Colonic mucosa (tissue), 4 donors: Measurements from ENCODE around the gene DTX3L. TPM values are rescaled to one million over a fixed set of nuclear protein-coding genes. Genes with fewer than 3 reads are reported as not detected.

Experiments
- DNase-seq: peaks from one replicate; pipeline ENCODE4 v3.0.0-alpha.2; 2020
- H3K27ac ChIP-seq: fragments of 200-600 bp; one replicate; pipeline ENCODE4 v1.8.0; 2021
- H3K27me3 ChIP-seq: fragments of 200-600 bp; one replicate; pipeline ENCODE4 v1.8.0; 2021
- H3K36me3 ChIP-seq: fragments of 200-600 bp; one replicate; pipeline ENCODE4 v1.8.0; 2021
- H3K4me1 ChIP-seq: fragments of 200-600 bp; one replicate; pipeline ENCODE4 v1.8.0; 2021; ENCODE audit warnings: mild to moderate bottlenecking
- H3K4me3 ChIP-seq: fragments of 200-600 bp; one replicate; pipeline ENCODE4 v1.8.0; 2021
- H3K9ac ChIP-seq, 2 donors: one replicate each; pipeline ENCODE4 v1.7.0; 2013; ENCODE audit warnings: control low read depth in 2 of 2, low read depth in 2 of 2, low read length in 2 of 2
- H3K9me3 ChIP-seq: fragments of 200-600 bp; one replicate; pipeline ENCODE4 v1.8.0; 2021
- CTCF ChIP-seq: fragments of 200-600 bp; IDR thresholded peaks from one replicate; pipeline ENCODE4 v1.8.0; 2022; ENCODE audit warnings: antibody characterized with exemption, mild to moderate bottlenecking
- intact Hi-C: fragments of 100-400 bp; cut with DNase I; formaldehyde crosslinking; loops from one replicate; pipeline ENCODE4 v1.14.1; 2022
- total RNA-seq, 2 donors: library from RNA; stranded (reverse); fragmentation: NEBNext Ultra II Directional in 1 of 2; extraction: Animal tissue kit (Norgen Biotek cat#: 25700) in 1 of 2; gene quantifications; one replicate each; pipeline ENCODE4 v1.2.1, GENCODE V29; 2021
- donor health status: healthy.
- donor health status: DM: no; HTN: no; CAD: no.
- donor health status: DM: no; HTN: no; CAD: no.

The DTX3L gene
- total RNA-seq, 2 donors from 2014 or later: 44.0 to 46.4 TPM

- no peak overlapping the region for H3K4me3 ChIP-seq
- no peak for DNase-seq
- peaks cover 11% of the 10 kb centered on the region for H3K36me3 ChIP-seq
- TF ChIP-seq CTCF: no peak
- H3K27me3 ChIP-seq: no peaks in the 10 kb centered on the region
- H3K9me3 ChIP-seq: no peaks in the 10 kb centered on the region
- H3K9ac ChIP-seq: no peak overlapping the region
- H3K4me1 ChIP-seq: no peaks in the 10 kb centered on the region
- no peak overlapping the region for H3K27ac ChIP-seq
- intact Hi-C loops: no loop called here
Observed at GRCh38 chr3:122535964-122536631, 28.0 kb upstream of the DTX3L start.

DNA sequence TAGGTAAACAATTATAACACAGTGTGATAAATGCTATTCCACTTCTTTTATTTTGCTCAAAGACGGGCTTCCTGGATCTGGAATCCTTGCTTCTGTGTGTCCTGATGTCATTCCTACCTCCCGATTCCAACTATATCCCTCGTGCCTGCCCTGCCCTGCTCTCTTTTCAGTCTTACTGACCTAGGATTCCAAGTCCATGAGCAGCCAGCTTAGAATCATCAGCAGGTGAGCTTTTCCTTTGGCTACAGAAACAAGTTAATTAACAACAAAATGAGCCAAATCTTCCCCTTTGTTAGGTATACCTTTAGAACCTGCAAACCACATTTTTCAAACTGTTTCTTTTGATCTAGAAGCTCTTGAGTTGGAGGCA lies 27.5 kb upstream of the DTX3L start:
- Histone ChIP-seq H3K4me1 (no peaks in the 10 kb centered on the region), H3K9ac (no peak overlapping the region), H3K36me3 (peaks cover 11% of the 10 kb centered on the region), H3K9me3 (no peaks in the 10 kb centered on the region), H3K27me3 (no peaks in the 10 kb centered on the region), H3K4me3 (no peak overlapping the region), H3K27ac (no peak overlapping the region)
- intact Hi-C loops: no loop called here
- DNase-seq: no peak
- TF ChIP-seq CTCF: no peak

- H3K9ac ChIP-seq: no peak overlapping the region
- intact Hi-C loops: no loop called here
- no peak overlapping the region for H3K27ac ChIP-seq
- H3K4me3 ChIP-seq: no peak overlapping the region
- peaks cover 5% of the 10 kb centered on the region for H3K36me3 ChIP-seq
- DNase-seq: no peak
- no peaks in the 10 kb centered on the region for H3K27me3 ChIP-seq
- TF ChIP-seq CTCF: no peak
- no peaks in the 10 kb centered on the region for H3K4me1 ChIP-seq
- no peaks in the 10 kb centered on the region for H3K9me3 ChIP-seq
Observed at GRCh38 chr3:122538956-122539490, 25.1 kb upstream of the DTX3L start.

GRCh38 chr3:122546151-122546550 lies 18.0 kb upstream of the DTX3L start:
- H3K9ac ChIP-seq: no peak overlapping the region
- no peak for DNase-seq
- H3K27me3 ChIP-seq: no peaks in the 10 kb centered on the region
- no peak for TF ChIP-seq CTCF
- no peaks in the 10 kb centered on the region for H3K9me3 ChIP-seq
- H3K27ac ChIP-seq: no peak overlapping the region
- H3K4me3 ChIP-seq: no peak overlapping the region
- intact Hi-C loops: no loop called here
- no peaks in the 10 kb centered on the region for H3K4me1 ChIP-seq
- peaks cover 10% of the 10 kb centered on the region for H3K36me3 ChIP-seq

DNA sequence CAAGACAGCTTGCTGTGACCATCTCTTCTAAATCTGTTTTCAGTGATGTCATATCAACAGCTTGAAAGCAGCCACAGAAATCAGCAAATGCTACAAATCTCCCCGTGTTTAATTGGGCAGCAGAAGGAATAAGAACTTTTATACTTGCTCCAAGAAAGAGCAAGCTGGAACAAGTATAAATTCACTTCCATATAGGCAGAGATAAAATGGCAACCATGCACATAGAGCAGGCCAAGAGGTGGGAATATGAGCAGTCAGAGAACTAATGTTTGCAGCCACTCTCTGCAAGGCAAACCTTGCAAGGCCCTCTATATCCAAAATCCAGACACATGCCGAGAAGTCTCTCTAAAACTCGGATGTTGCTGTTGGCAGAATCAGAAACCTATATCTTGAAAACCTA lies 16.1 kb upstream of the DTX3L start:
- Histone ChIP-seq H3K9me3 (no peaks in the 10 kb centered on the region), H3K36me3 (peaks cover 18% of the 10 kb centered on the region), H3K4me3 (no peak overlapping the region), H3K27ac (no peak overlapping the region), H3K9ac (no peak overlapping the region), H3K4me1 (no peaks in the 10 kb centered on the region), H3K27me3 (no peaks in the 10 kb centered on the region)
- TF ChIP-seq CTCF: no peak
- intact Hi-C loops: no loop called here
- DNase-seq: no peak
